Body of pancreas (tissue), 4 donors: ENCODE measurements around the gene ZNF512B. TPM values are rescaled to one million over a fixed set of nuclear protein-coding genes. Genes with fewer than 3 reads are reported as not detected.

Experiments used
- ATAC-seq: fragments of 150-250 bp; one replicate; pipeline ENCODE4 v1.9.1; 2016
- DNase-seq, 4 donors: peaks; one replicate each; pipeline ENCODE4 v3.0.0-alpha.2; 2019
- H3K27ac ChIP-seq, 4 donors: fragments of 200-600 bp; sonication (generic); 1 replicate in 3 of 4; 2 replicates in 1 of 4; pipeline versions ENCODE4 v1.5.1 to v1.6.1; 2016 to 2019; ENCODE audit warnings: mild to moderate bottlenecking in 1 of 4, mixed read lengths in 1 of 4, moderate library complexity in 1 of 4
- H3K27me3 ChIP-seq, 2 donors: fragments of 200-600 bp; sonication (generic); one replicate each; pipeline ENCODE4 v1.6.0; 2016; ENCODE audit warnings: mild to moderate bottlenecking in 1 of 2
- H3K36me3 ChIP-seq, 2 donors: fragments of 200-600 bp; sonication (generic); replicated peaks in 1 of 2; 2 replicates each; pipeline ENCODE4 v1.5.1; 2016; ENCODE audit warnings: low read depth in 2 of 2; ENCODE audit not compliant: insufficient read depth in 1 of 2
- H3K4me1 ChIP-seq: fragments of 200-600 bp; sonication (generic); one replicate; pipeline ENCODE4 v1.6.0; 2016
- H3K4me3 ChIP-seq, 2 donors: fragments of 200-600 bp; sonication (generic); 1 replicate in 1 of 2; 2 replicates in 1 of 2; pipeline ENCODE4 v1.5.1; 2016 to 2019
- H3K9me3 ChIP-seq, 3 donors: fragments of 200-600 bp; sonication (generic); 1 replicate in 2 of 3; 2 replicates in 1 of 3; pipeline ENCODE4 v1.5.1; 2016
- POLR2A ChIP-seq, 3 donors: fragments of 450-650 bp; IDR thresholded peaks; one replicate each; pipeline ENCODE4 v1.6.1; 2016; ENCODE audit warnings: antibody characterized with exemption in 3 of 3, mild to moderate bottlenecking in 2 of 3
- WGBS, 2 donors: methylation state at CpG; one replicate each; pipeline ENCODE4 v1.1.5; 2017; 5-methylcytosine and 5-hydroxymethylcytosine counted together
- intact Hi-C: fragments of 100-400 bp; cut with DNase I; formaldehyde crosslinking; loops from one replicate; pipeline ENCODE4 v1.15.1; 2023
- total RNA-seq, 2 donors: library from RNA; depleted of rRNA; stranded (reverse); fragments of >200 nt; gene quantifications; one replicate each; pipeline ENCODE4 v1.1.0, GENCODE V29; 2016
- TF ChIP-seq, protein P1 (sequence below), 7 experiments: fragments of 450-650 bp in 4 of 7; fragments of 200-600 bp in 3 of 7; sonication (generic) in 3 of 7; IDR thresholded peaks; one replicate each; pipeline ENCODE4 v1.5.1; 2016 to 2019; ENCODE audit warnings: antibody characterized with exemption in 7 of 7

The ZNF512B gene
- total RNA-seq, 2 donors from 2014 or later, result 8.0 to 12.5 TPM

- DNase-seq, result no peak
- 94% methylated on average over 3 of the region's 3 CpGs; no CpG with 5 or more reads in 1 of the 2 donors for WGBS, 2 donors
- H3K9me3 ChIP-seq, result no peaks in the 10 kb centered on the region
- intact Hi-C loops, result no loop called here
- H3K27ac ChIP-seq, result no peak overlapping the region
- no peaks in the 10 kb centered on the region for H3K27me3 ChIP-seq
- no peak for ATAC-seq
- peaks cover 0 to 32% of the 10 kb centered on the region in 2 donors for H3K36me3 ChIP-seq
- no peak overlapping the region for H3K4me3 ChIP-seq
- no peak for TF ChIP-seq POLR2A (IDR thresholded peaks at IDR 0.05)
- TF ChIP-seq, protein P1, sequence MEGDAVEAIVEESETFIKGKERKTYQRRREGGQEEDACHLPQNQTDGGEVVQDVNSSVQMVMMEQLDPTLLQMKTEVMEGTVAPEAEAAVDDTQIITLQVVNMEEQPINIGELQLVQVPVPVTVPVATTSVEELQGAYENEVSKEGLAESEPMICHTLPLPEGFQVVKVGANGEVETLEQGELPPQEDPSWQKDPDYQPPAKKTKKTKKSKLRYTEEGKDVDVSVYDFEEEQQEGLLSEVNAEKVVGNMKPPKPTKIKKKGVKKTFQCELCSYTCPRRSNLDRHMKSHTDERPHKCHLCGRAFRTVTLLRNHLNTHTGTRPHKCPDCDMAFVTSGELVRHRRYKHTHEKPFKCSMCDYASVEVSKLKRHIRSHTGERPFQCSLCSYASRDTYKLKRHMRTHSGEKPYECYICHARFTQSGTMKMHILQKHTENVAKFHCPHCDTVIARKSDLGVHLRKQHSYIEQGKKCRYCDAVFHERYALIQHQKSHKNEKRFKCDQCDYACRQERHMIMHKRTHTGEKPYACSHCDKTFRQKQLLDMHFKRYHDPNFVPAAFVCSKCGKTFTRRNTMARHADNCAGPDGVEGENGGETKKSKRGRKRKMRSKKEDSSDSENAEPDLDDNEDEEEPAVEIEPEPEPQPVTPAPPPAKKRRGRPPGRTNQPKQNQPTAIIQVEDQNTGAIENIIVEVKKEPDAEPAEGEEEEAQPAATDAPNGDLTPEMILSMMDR (IDR thresholded peaks at IDR 0.05), result no peak
- H3K4me1 ChIP-seq, result peaks cover 19% of the 10 kb centered on the region
Observed at GRCh38 chr20:63943808-63944077, 26.0 kb downstream of the ZNF512B start.

- WGBS, 2 donors, result 85% methylated on average over 19 of the region's 19 CpGs; no CpG with 5 or more reads in 1 of the 2 donors
- H3K27ac ChIP-seq, result no peak overlapping the region
- TF ChIP-seq, protein P1 (IDR thresholded peaks at IDR 0.05), result no peak
- no peak for TF ChIP-seq POLR2A (IDR thresholded peaks at IDR 0.05)
- no peak overlapping the region for H3K4me3 ChIP-seq
- no peak for ATAC-seq
- no peaks in the 10 kb centered on the region for H3K9me3 ChIP-seq
- H3K27me3 ChIP-seq, result no peaks in the 10 kb centered on the region
- H3K36me3 ChIP-seq, result peaks cover 0 to 32% of the 10 kb centered on the region in 2 donors
- peaks cover 14% of the 10 kb centered on the region for H3K4me1 ChIP-seq
- peak in 1 of 4 donors; percentile 22 for DNase-seq
- intact Hi-C loops, result no loop called here
Observed at GRCh38 chr20:63942969-63943807, 26.5 kb downstream of the ZNF512B start.

- Histone ChIP-seq H3K9me3 (no peaks in the 10 kb centered on the region), H3K36me3 (peaks cover 0 to 32% of the 10 kb centered on the region in 2 donors), H3K4me1 (peaks cover 6% of the 10 kb centered on the region), H3K27ac (peak overlapping the region in 2 of 4 donors; percentile 12 to 34), H3K27me3 (no peaks in the 10 kb centered on the region), H3K4me3 (no peak overlapping the region)
- intact Hi-C loops, result no loop called here
- 69 to 72% methylated on average over 26 to 30 of the region's 30 CpGs for WGBS, 2 donors
- DNase-seq (peak in 1 of 4 donors; percentile 24), ATAC-seq (no peak)
- TF ChIP-seq POLR2A (IDR thresholded peaks at IDR 0.05), result no peak
- TF ChIP-seq, protein P1 (IDR thresholded peaks at IDR 0.05), result no peak
Observed at GRCh38 chr20:63942250-63942951, 27.3 kb downstream of the ZNF512B start.

GRCh38 chr20:63941282-63942081 is 28.2 kb downstream of the ZNF512B start:
- no peaks in the 10 kb centered on the region for H3K4me1 ChIP-seq
- H3K27me3 ChIP-seq, result no peaks in the 10 kb centered on the region
- peak overlapping the region in 2 of 4 donors; percentile 8 to 36 for H3K27ac ChIP-seq
- no peak overlapping the region for H3K4me3 ChIP-seq
- DNase-seq (peak in 2 of 4 donors; percentile 10 to 51), ATAC-seq (no peak)
- WGBS, 2 donors, result 79 to 92% methylated on average over 23 to 30 of the region's 39 CpGs
- intact Hi-C loops, result no loop called here
- TF ChIP-seq POLR2A (IDR thresholded peaks at IDR 0.05), result no peak
- TF ChIP-seq, protein P1 (IDR thresholded peaks at IDR 0.05), result no peak
- H3K9me3 ChIP-seq, result no peaks in the 10 kb centered on the region
- peaks cover 0 to 32% of the 10 kb centered on the region in 2 donors for H3K36me3 ChIP-seq
